ENCODE results near the gene PAXIP1. TPM values are rescaled to one million over a fixed set of nuclear protein-coding genes. Genes with fewer than 3 reads are reported as not detected.

The PAXIP1 gene, protein sequence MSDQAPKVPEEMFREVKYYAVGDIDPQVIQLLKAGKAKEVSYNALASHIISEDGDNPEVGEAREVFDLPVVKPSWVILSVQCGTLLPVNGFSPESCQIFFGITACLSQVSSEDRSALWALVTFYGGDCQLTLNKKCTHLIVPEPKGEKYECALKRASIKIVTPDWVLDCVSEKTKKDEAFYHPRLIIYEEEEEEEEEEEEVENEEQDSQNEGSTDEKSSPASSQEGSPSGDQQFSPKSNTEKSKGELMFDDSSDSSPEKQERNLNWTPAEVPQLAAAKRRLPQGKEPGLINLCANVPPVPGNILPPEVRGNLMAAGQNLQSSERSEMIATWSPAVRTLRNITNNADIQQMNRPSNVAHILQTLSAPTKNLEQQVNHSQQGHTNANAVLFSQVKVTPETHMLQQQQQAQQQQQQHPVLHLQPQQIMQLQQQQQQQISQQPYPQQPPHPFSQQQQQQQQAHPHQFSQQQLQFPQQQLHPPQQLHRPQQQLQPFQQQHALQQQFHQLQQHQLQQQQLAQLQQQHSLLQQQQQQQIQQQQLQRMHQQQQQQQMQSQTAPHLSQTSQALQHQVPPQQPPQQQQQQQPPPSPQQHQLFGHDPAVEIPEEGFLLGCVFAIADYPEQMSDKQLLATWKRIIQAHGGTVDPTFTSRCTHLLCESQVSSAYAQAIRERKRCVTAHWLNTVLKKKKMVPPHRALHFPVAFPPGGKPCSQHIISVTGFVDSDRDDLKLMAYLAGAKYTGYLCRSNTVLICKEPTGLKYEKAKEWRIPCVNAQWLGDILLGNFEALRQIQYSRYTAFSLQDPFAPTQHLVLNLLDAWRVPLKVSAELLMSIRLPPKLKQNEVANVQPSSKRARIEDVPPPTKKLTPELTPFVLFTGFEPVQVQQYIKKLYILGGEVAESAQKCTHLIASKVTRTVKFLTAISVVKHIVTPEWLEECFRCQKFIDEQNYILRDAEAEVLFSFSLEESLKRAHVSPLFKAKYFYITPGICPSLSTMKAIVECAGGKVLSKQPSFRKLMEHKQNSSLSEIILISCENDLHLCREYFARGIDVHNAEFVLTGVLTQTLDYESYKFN
- total RNA-seq, result 1 to 10 TPM; 6.2 to 6.6 (median 6.4) TPM
- long read RNA-seq, partial matches to known transcripts, result 1 of 1 reads
- long read RNA-seq, other reads (novel, unspliced or antisense), result 0 of 1 reads

DNA sequence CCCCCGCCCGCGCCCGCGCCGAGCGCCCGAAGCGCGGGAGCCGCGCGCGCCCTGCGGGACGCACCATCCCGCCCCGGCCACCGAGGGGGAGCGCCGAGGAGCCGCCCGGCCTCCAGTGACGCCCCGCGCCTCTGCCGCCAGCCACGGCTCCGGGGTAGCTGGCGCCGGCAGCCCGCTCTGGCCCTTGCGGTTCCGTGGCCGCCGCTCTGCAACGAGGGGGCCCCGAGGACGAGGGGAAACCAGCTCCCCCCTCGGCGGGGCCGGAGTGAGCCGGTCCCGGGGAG is at the start of gene PAXIP1:
Gene PAXIP1, minus strand, starts transcription at position 33 of the 284 bp plus-strand sequence. CDS start 195 bp downstream, outside the sequence.
- Histone ChIP-seq H3K4me3 (peak within 1 kb of the TSS; percentile 91 to 97 (median 97)), H3K4me1 (peaks cover 0 to 3% (median 0%) of the 10 kb centered on the region in 4 donors), H3K9me3 (no peaks in the 10 kb centered on the region), H3K27ac (peak within 1 kb of the TSS; percentile 85 to 98 (median 87)), H3K27me3 (no peaks in the 10 kb centered on the region), H3K36me3 (peaks cover 0 to 6% (median under 1%) of the 10 kb centered on the region in 4 donors)
- intact Hi-C loops (cut with DNase I), result no loop called here
- whole genome bisulfite sequencing (ENCODE audit: insufficient coverage, low coverage, low lambda C conversion rate, missing lambda C conversion rate), result no CpG with 5 or more reads among the region's 44 CpGs
- ATAC-seq, result peak; percentile 62 to 75 (median 70)
- DNase-seq, result peak in 2 of 3 donors; percentile 62 to 65
- TF ChIP-seq CTCF (IDR thresholded peaks at IDR 0.05), result peak in 1 of 4 donors; percentile 14
- TF ChIP-seq POLR2A (IDR thresholded peaks at IDR 0.05), result no peak

- Histone ChIP-seq H3K36me3 (no peaks in the 10 kb centered on the region), H3K9me3 (no peaks in the 10 kb centered on the region), H3K27ac (no peak overlapping the region), H3K27me3 (no peaks in the 10 kb centered on the region), H3K4me3 (no peak overlapping the region), H3K4me1 (no peaks in the 10 kb centered on the region)
- DNase-seq (no peak), ATAC-seq (no peak)
- intact Hi-C loops (cut with DNase I), result no loop called here
- 86% methylated on average over 4 of the region's 4 CpGs for WGBS (ENCODE audit: insufficient coverage, low coverage, low lambda C conversion rate, missing lambda C conversion rate)
- TF ChIP-seq CTCF (IDR thresholded peaks at IDR 0.05) (no peak), POLR2A (IDR thresholded peaks at IDR 0.05) (no peak)
These were observed 48.4 kb upstream of the PAXIP1 start for GRCh38 chr7:155051355-155051754.

DNA sequence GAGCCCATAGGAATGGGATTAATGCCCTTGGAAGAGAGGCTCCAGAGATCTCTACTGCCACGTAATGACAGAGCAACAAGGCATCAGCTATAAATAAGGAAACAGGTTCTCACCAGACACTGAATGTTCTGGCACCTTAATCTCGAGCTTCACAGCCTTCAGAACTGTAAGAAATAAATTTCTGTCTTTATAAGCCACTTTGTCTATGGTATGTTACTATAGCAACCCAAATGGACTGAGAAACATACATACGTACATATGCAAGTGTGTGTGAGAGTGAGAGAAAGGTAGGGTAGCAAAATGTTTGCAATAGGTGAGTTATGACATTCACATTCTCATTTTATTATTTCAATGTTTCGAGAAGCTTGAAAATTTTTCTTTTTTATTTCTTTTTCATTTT is 45.1 kb upstream of the PAXIP1 start:
- H3K27ac ChIP-seq, result no peak overlapping the region
- intact Hi-C loops (cut with DNase I), result no loop called here
- no peak for TF ChIP-seq POLR2A (IDR thresholded peaks at IDR 0.05)
- TF ChIP-seq CTCF (IDR thresholded peaks at IDR 0.05), result no peak
- H3K9me3 ChIP-seq, result no peaks in the 10 kb centered on the region
- no peak for ATAC-seq
- 54% methylated on average over 4 of the region's 4 CpGs for WGBS (ENCODE audit: insufficient coverage, low coverage, low lambda C conversion rate, missing lambda C conversion rate)
- H3K27me3 ChIP-seq, result no peaks in the 10 kb centered on the region
- no peak overlapping the region for H3K4me3 ChIP-seq
- H3K4me1 ChIP-seq, result no peaks in the 10 kb centered on the region
- DNase-seq, result no peak
- no peaks in the 10 kb centered on the region for H3K36me3 ChIP-seq

- ATAC-seq, result no peak
- no peaks in the 10 kb centered on the region for H3K36me3 ChIP-seq
- H3K4me1 ChIP-seq, result no peaks in the 10 kb centered on the region
- H3K4me3 ChIP-seq, result no peak overlapping the region
- TF ChIP-seq CTCF (IDR thresholded peaks at IDR 0.05), result no peak
- no peak for TF ChIP-seq POLR2A (IDR thresholded peaks at IDR 0.05)
- intact Hi-C loops (cut with DNase I), result no loop called here
- no peaks in the 10 kb centered on the region for H3K27me3 ChIP-seq
- 35% methylated on average over 4 of the region's 4 CpGs for WGBS (ENCODE audit: insufficient coverage, low coverage, low lambda C conversion rate, missing lambda C conversion rate)
- H3K9me3 ChIP-seq, result no peaks in the 10 kb centered on the region
- H3K27ac ChIP-seq, result no peak overlapping the region
- no peak for DNase-seq
These were observed 40.8 kb upstream of the PAXIP1 start for GRCh38 chr7:155043756-155044155.

Data from right lobe of liver (tissue), 6 donors.